Heart right ventricle (tissue), 16 donors: ENCODE data around the gene PRKN. TPM values are rescaled to one million over a fixed set of nuclear protein-coding genes. Genes with fewer than 3 reads are reported as not detected.

ENCODE experiments used
- ATAC-seq, 8 donors: fragments of 200-7000 bp; cut with Tn5 transposase; one replicate each; pipeline ENCODE4 v1.9.1; 2020; ENCODE audit warnings: mild to moderate bottlenecking in 8 of 8, moderate library complexity in 8 of 8, moderate number of reproducible peaks in 1 of 8
- DNase-seq, 2 donors: peaks; one replicate each; pipeline ENCODE4 v3.0.0-alpha.2; 2020
- H3K27ac ChIP-seq, 10 donors: fragments of 200-600 bp; sonication (generic) in 2 of 10; one replicate each; pipeline versions ENCODE4 v1.5.0 to v1.8.0; 2020 to 2022; ENCODE audit warnings: mild to moderate bottlenecking in 3 of 10
- H3K27me3 ChIP-seq, 7 donors: fragments of 200-600 bp; one replicate each; pipeline ENCODE4 v1.8.0; 2021 to 2022; ENCODE audit warnings: mild to moderate bottlenecking in 2 of 7
- H3K36me3 ChIP-seq, 9 donors: fragments of 200-600 bp; sonication (generic) in 1 of 9; one replicate each; pipeline versions ENCODE4 v1.5.0 to v1.8.0; 2020 to 2022; ENCODE audit warnings: mild to moderate bottlenecking in 2 of 9
- H3K4me1 ChIP-seq, 9 donors: fragments of 200-600 bp; sonication (generic) in 1 of 9; one replicate each; pipeline versions ENCODE4 v1.5.0 to v1.8.0; 2020 to 2022; ENCODE audit warnings: mild to moderate bottlenecking in 4 of 9
- H3K4me3 ChIP-seq, 10 donors: fragments of 200-600 bp; sonication (generic) in 2 of 10; one replicate each; pipeline versions ENCODE4 v1.5.0 to v1.8.0; 2020 to 2022; ENCODE audit warnings: mild to moderate bottlenecking in 7 of 10, moderate library complexity in 2 of 10
- H3K9me3 ChIP-seq, 11 donors: fragments of 200-600 bp in 10 of 11; sonication (generic) in 2 of 11; one replicate each; pipeline versions ENCODE4 v1.5.0 to v1.8.0; 2013 to 2022; ENCODE audit warnings: mild to moderate bottlenecking in 2 of 11, control low read depth in 1 of 11, moderate library complexity in 1 of 11
- WGBS, 2 donors: extraction: QIAGEN DNeasy Blood & Tissue Kit; methylation state at CpG; one replicate each; pipeline ENCODE4 v1.1.7; 2013; ENCODE audit warnings: inconsistent platforms in 1 of 2; 5-methylcytosine and 5-hydroxymethylcytosine counted together
- intact Hi-C, 10 donors: fragments of 100-400 bp; cut with DNase I; formaldehyde crosslinking; loops; one replicate each; pipeline versions ENCODE4 v1.11.1 to v1.14.2; 2022
- polyA plus RNA-seq, 2 donors: library from polyadenylated mRNA; stranded (reverse); fragments of 200-250 nt; gene quantifications; one replicate each; pipeline ENCODE4 v1.2.3, GENCODE V29; 2013
- total RNA-seq, 10 donors: library from RNA; stranded (reverse); fragmentation: NEBNext Ultra II Directional in 3 of 10; extraction: Animal tissue kit (Norgen Biotek cat#: 25700) in 3 of 10; gene quantifications; one replicate each; pipeline versions ENCODE4 v1.2.1 to v1.2.4, GENCODE V29; 2021 to 2023
- TF ChIP-seq, protein P1 (sequence below), 9 donors: fragments of 200-600 bp; sonication (generic) in 2 of 9; IDR thresholded peaks; one replicate each; pipeline versions ENCODE4 v1.5.0 to v1.8.0; 2021 to 2022; ENCODE audit warnings: antibody characterized with exemption in 9 of 9, mild to moderate bottlenecking in 5 of 9, moderate library complexity in 1 of 9
- donor health status: Arrhythmogenic right ventricular cardiomyopathy.
- donor health status: ischemic (EF 13 %, LVEDD 7.1; RV severe dilation, severe dysfunction).
- donor health status: healthy with polysubstance abuse.
- donor health status: DM: no; HTN: yes; CAD: no.
- donor health status: DM: no; HTN: no; CAD: no.
- donor health status: ischemic (EF 25% LVEDD 6.9; RV normal size, moderate dysfunction).
- donor health status: ischemic (EF 25% LVEDD 5.7; RV mildly dilated, moderate dysfunction).
- donor health status: healthy.
- donor health status: DM: yes; HTN: yes; CAD: no.
- donor health status: Ischemic cardiomyopathy.
- donor health status: ischemic (EF 35%, LVEDD 5.7; RV mildly dilated, moderate dysfunction).
- donor health status: nonischemic (EF 11% LVEDD 7.7; RV severe dilation, severe dysfunction).
- donor health status: DM: yes; HTN: yes; CAD: no.
- donor health status: PGD.
- donor health status: ischemic (EF 29% LVEDD 5.4; RV normal size, mild dysfunction).
- donor health status: nonischemic (EF 23%, LVEDD 6.1; RV moderate dilation, normal function).

PRKN gene
- total and polyA plus RNA-seq, 12 donors = 2.3 to 27.7 (median 26.3) TPM

DNA sequence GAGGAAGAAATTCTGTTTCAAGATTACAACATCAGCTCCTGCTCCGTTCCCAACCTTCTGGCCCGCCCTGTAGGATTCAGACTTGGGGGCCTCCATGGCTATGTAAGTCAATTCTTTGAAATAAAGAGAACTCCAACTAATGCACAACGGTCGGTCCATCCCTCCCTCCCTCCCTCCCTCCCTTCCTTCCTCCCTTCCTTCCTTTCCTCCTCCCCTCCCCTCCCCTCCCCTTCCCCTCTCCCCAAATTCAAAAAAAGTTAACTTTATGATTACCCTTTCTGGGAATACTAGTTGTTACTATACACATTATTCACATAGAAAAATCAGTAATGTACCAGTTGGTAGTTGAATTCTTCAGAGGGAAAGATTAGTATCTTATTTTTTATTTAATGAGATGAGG, 1274.0 kb downstream of the PRKN start:
- DNase-seq (no peak), ATAC-seq (no peak)
- Histone ChIP-seq H3K27me3 (no peaks in the 10 kb centered on the region), H3K4me3 (no peak overlapping the region), H3K36me3 (no peaks in the 10 kb centered on the region), H3K9me3 (no peaks in the 10 kb centered on the region), H3K27ac (no peak overlapping the region), H3K4me1 (no peaks in the 10 kb centered on the region)
- TF ChIP-seq, protein P1, sequence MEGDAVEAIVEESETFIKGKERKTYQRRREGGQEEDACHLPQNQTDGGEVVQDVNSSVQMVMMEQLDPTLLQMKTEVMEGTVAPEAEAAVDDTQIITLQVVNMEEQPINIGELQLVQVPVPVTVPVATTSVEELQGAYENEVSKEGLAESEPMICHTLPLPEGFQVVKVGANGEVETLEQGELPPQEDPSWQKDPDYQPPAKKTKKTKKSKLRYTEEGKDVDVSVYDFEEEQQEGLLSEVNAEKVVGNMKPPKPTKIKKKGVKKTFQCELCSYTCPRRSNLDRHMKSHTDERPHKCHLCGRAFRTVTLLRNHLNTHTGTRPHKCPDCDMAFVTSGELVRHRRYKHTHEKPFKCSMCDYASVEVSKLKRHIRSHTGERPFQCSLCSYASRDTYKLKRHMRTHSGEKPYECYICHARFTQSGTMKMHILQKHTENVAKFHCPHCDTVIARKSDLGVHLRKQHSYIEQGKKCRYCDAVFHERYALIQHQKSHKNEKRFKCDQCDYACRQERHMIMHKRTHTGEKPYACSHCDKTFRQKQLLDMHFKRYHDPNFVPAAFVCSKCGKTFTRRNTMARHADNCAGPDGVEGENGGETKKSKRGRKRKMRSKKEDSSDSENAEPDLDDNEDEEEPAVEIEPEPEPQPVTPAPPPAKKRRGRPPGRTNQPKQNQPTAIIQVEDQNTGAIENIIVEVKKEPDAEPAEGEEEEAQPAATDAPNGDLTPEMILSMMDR (IDR thresholded peaks at IDR 0.05) = no peak
- 66 to 69% methylated on average over 4 of the region's 4 CpGs for WGBS, 2 donors
- intact Hi-C loops = no loop called here

DNA sequence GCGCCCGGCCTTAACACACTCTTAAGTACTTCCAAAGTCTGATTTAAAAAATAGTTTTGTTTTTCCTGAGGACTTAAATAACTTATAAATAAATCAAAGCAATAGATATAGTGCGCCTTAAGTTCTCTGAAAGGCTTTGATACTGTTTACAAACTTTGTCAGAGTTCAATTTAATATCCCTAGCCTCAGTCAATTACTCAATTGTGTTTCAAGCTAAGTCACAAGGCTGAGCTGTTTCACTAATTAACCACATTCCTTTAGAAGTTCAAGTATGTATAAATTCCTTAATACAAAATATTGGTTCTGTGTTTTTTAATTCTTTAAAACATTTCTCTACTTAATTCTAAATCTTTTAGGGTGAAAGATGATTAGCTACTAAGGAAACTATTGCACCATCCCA, 1275.3 kb downstream of the PRKN start:
- no peak for DNase-seq
- TF ChIP-seq, protein P1 (IDR thresholded peaks at IDR 0.05) = no peak
- ATAC-seq = no peak
- Histone ChIP-seq H3K9me3 (no peaks in the 10 kb centered on the region), H3K36me3 (no peaks in the 10 kb centered on the region), H3K4me3 (no peak overlapping the region), H3K27me3 (no peaks in the 10 kb centered on the region), H3K27ac (no peak overlapping the region), H3K4me1 (no peaks in the 10 kb centered on the region)
- 97 to 99% methylated on average over 3 of the region's 3 CpGs for WGBS, 2 donors
- intact Hi-C loops = no loop called here

DNA sequence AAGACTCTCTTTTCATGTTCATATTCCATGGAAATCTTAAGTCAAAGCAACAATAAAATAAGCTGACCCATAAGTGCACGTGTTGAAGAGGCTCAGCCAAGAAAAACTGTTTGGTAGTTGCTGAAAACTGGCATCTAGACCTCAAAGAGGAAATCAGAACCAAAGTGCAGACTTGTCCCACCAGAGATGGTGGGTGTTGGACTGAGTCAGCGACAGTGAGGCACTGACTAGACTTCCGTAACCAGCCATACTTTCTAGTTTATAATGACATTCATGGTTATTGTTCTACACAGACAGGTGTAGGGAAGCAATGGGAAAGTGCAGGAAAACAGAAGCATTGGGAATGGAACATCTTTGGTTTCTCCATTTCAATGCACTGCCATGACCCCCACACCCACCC, 1278.0 kb downstream of the PRKN start:
- intact Hi-C loops = no loop called here
- Histone ChIP-seq H3K27ac (no peak overlapping the region), H3K4me1 (peaks cover 0 to 4% (median 0%) of the 10 kb centered on the region in 9 donors), H3K27me3 (no peaks in the 10 kb centered on the region), H3K9me3 (no peaks in the 10 kb centered on the region), H3K4me3 (no peak overlapping the region), H3K36me3 (no peaks in the 10 kb centered on the region)
- DNase-seq (no peak), ATAC-seq (no peak)
- TF ChIP-seq, protein P1 (IDR thresholded peaks at IDR 0.05) = no peak
- 94 to 95% methylated on average over 3 of the region's 3 CpGs for WGBS, 2 donors

DNA sequence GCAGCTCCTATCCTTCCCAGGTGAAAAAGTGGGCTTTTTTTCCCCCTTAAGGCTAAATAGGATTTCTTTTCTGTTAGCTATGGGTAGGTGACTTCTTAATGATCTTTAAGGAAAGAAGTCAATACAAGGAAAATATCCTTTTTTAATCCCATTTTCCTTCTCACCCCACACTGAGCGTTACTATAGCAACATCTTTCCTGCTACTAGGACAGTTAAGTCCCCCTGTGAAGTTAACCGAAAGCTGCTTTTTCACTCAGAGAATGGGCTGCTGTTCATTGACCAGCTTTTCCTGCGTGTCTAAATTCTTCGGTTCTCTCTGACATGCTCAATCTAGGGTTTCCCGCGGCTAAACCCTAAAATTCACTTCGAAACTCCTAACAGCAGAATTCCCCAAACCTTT, 1280.6 kb downstream of the PRKN start:
- 95 to 97% methylated on average over 7 of the region's 7 CpGs for WGBS, 2 donors
- intact Hi-C loops = no loop called here
- Histone ChIP-seq H3K36me3 (no peaks in the 10 kb centered on the region), H3K27me3 (no peaks in the 10 kb centered on the region), H3K27ac (no peak overlapping the region), H3K4me1 (peaks cover 0 to 16% (median 3%) of the 10 kb centered on the region in 9 donors), H3K4me3 (no peak overlapping the region), H3K9me3 (no peaks in the 10 kb centered on the region)
- ATAC-seq (no peak), DNase-seq (no peak)
- TF ChIP-seq, protein P1 (IDR thresholded peaks at IDR 0.05) = no peak
